Hindlimb muscle (tissue), 1 donor: ENCODE results near the gene RWDD3. TPM values are rescaled to one million over a fixed set of nuclear protein-coding genes. Genes with fewer than 3 reads are reported as not detected.
A peak's percentile ranks its signal among the peaks of the same experiment; 100 is the strongest.

Experiments
- DNase-seq: peaks from one replicate; pipeline ENCODE4 v3.0.0-alpha.2; 2013
- polyA plus RNA-seq: library from polyadenylated mRNA; unstranded; fragments of 120-200 nt; gene quantifications from one replicate; pipeline ENCODE4 v1.2.1, GENCODE V29; 2013; ENCODE audit not compliant: insufficient read length

RWDD3 gene
- polyA plus RNA-seq, 1 donor, result 27.5 TPM

GRCh38 chr1:95230256-95230655, 3.8 kb upstream of the RWDD3 start:
- no peak for DNase-seq

GRCh38 chr1:95230768-95231191, 3.2 kb upstream of the RWDD3 start:
- DNase-seq, result no peak

GRCh38 chr1:95232646-95233318, 1.2 kb upstream of the RWDD3 start:
- DNase-seq, result peak; percentile 19

- peak; percentile 23 for DNase-seq
Measured at GRCh38 chr1:95233319-95233736, 682 bp upstream of the RWDD3 start.

GRCh38 chr1:95236784-95237575, 3.0 kb downstream of the RWDD3 start:
- DNase-seq, result no peak

GRCh38 chr1:95237981-95238703, 4.1 kb downstream of the RWDD3 start:
- no peak for DNase-seq

GRCh38 chr1:95245029-95245428, 11.0 kb downstream of the RWDD3 start:
- no peak for DNase-seq

GRCh38 chr1:95246511-95246910, 12.5 kb downstream of the RWDD3 start:
- no peak for DNase-seq

GRCh38 chr1:95247607-95248006, 13.6 kb downstream of the RWDD3 start:
- no peak for DNase-seq

GRCh38 chr1:95249916-95250315, 15.9 kb downstream of the RWDD3 start:
- DNase-seq, result no peak

- DNase-seq, result no peak
Measured at GRCh38 chr1:95252422-95252821, 18.4 kb downstream of the RWDD3 start.

GRCh38 chr1:95254959-95255358, 20.9 kb downstream of the RWDD3 start:
- no peak for DNase-seq

- no peak for DNase-seq
Measured at GRCh38 chr1:95255826-95256225, 21.8 kb downstream of the RWDD3 start.

- no peak for DNase-seq
Measured at GRCh38 chr1:95257758-95258157, 23.7 kb downstream of the RWDD3 start.

GRCh38 chr1:95259245-95259644, 25.2 kb downstream of the RWDD3 start:
- no peak for DNase-seq

- DNase-seq, result no peak
Measured at GRCh38 chr1:95262913-95263312, 28.9 kb downstream of the RWDD3 start.

GRCh38 chr1:95263450-95263849, 29.4 kb downstream of the RWDD3 start:
- DNase-seq, result no peak

GRCh38 chr1:95265106-95265505, 31.1 kb downstream of the RWDD3 start:
- no peak for DNase-seq

GRCh38 chr1:95276429-95276828, 42.4 kb downstream of the RWDD3 start:
- no peak for DNase-seq

GRCh38 chr1:95278173-95279006, 44.4 kb downstream of the RWDD3 start:
- DNase-seq, result no peak

GRCh38 chr1:95281781-95282517, 47.9 kb downstream of the RWDD3 start:
- DNase-seq, result no peak

GRCh38 chr1:95282518-95282895, 48.5 kb downstream of the RWDD3 start:
- no peak for DNase-seq
